Stimulated activated naive CD4-positive, alpha-beta T cell (primary cell): Measurements from ENCODE around the gene HOXB5.

Experiments used
- DNase-seq, 6 experiments: peaks; one replicate each; lab custom pipeline; 2025; lab: John Stamatoyannopoulos, UW

Gene HOXB5

DNA sequence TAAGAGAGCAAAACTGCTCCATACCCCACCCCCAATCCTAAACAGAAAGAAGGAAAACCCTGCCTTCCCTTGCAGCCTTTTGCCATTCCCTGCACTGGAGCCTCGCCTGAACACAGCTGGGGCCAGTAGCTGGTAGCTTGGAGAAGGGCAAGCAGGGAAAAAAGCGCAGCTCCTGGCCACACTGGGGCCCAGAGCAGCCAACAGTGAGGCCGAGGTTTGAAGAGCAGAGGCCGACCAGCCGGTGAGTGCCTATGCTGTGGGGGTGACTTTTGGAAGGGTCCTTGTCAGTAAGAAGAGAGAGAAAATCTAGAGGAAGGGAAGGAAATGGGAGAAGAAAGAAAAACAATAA is 35.8 kb upstream of the HOXB5 start:
- DNase-seq, result no peak

DNA sequence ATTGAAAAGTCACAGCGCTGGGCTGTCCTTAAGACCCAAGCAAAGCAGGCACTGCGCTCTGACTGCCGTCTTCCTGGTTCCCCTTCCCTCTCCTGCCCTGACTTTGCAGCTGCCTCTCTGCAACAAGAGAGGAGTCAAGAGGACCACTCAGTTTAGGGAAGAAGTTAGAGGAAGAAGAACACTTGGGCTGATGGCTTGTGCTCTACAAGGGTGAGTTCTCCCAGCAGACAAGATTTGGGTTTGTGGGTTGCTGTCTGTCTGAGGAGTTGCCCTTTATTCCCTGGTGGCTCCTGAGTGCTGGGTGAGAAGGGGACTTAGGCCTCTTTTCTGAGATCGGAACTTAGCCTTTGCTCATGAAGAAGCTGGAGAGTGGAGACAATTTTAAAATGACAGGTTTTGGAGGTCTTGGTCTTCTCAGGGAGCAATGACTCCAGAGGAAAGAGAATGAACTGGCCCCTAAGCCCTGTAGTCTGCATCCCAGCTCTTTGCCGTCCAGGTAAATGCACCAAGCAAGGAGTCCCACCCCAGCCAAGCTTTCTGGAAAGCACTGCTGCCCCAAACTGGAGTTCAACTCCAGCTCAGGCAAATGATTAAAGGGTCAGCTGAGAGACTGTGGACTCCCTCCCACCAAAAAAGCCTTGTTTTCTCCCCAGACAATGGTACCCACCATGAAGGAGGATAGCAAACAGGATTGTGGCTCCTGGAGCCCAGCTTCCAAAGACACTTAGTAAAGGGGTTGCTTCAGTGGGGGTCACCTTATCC is 35.3 kb upstream of the HOXB5 start:
- DNase-seq, result no peak

DNA sequence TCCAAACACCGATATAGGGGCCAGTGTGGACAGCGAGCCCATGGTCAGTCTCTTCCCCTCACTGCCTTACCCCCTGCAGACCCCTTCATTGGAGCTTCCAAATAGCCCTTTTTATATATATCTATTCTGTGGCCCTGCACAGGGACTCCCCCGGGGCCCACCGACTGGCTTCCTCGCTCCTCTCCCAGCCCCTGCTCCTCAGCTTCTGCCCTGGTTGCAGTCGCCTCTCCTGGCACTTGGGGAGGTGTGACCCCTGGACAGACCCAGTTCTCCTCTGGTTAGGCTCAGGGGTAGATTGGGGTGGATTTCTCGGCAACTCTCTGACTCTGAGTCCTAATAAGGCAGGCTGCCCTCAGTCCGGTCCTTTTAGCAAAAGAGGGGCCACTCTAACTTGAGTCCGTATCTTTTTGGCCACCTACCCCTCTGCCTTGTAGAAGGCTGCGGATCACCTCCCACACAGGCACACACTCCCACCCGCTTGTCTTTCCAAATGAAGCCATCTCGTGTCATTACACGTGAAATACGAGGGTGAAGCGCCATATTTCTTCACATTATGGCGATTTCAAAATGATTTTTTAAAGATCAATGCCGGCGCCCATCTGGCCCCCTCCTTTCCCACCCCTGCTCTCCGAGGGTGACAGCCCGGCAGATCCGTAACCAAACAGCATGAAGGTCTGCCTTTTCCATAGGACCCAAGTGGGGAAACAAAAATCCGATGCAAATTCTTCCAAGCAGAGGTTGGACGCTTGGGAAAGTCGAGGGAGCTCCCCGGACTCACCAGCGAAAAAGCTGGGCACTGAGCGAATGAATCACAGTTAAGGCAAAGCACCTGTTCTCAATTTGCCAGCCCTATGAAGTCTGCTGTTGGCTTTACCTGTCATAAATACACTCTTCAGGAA is 34.3 kb upstream of the HOXB5 start:
- no peak for DNase-seq

DNA sequence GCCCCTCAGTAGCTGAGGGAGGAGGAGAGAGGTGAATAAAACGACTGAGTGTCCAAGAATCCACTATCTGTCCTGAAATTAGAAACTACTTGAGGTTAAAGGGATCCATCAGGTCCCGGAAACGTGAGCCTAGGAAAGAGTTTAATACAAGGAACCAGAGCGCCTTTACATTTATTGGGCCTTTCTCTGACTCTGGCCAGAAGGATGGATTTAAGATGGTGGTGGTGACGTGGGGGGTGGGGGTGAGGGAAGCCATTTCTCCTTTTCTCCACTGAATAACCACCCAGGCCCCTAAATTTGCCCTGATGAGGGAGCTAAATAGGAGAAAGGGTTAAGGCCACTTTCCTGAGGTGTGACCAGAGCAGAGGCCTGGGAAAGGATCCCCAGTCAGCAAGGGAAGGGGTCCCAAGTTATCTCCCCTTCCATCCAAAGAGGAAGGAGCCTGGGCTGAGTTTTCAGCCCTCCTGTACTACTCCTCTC is 33.6 kb upstream of the HOXB5 start:
- DNase-seq, result no peak

DNA sequence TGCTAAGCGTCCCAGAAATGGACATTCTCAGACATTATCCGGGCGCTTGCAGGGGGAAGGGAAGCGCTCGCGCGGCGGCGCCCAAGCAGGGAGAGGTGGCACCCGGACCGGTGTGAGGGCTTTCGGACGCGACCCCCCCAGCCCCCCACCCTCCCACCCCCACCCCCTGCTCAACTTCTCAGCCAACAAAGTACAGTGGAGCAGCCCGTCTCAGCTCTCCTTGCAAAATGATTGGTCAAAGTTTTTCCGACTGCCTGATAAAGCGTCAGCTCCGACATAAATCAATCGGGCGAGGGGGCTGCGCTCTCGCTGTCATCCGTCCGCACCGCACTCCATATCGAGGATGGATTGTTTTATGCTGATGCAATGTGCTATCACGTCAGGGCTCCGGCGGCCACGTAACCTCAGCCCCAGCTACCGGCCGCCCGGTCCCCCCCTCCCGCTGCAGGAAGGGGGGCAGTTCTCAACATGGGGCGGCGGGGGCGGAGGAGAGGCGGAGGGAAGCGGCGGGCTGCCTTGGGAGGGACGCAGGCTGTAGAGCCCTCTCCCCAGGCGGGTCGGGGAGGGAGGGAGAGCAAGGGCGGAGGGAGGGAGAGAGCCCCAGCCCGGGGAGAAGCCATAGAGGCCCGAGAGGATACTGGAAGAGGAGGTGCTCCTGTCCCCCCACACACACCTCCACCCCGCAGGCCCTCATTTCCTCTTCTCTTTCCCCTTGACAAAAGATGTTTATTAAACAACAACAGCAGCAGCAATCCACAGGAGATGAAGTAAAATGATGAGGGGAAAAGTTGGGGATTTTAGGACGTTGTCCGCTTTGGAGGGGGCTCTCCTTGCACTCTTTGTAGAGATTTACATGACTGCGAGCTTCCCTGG is 32.9 kb upstream of the HOXB5 start, which contains the start of gene HOXB9:
Gene HOXB9, minus strand, starts transcription at position 114 of the 873 bp plus-strand sequence. Its CDS starts 89 bp downstream, at position 25.
- peak in 3 of 6 experiments; percentile 17 to 30 (median 25) for DNase-seq

DNA sequence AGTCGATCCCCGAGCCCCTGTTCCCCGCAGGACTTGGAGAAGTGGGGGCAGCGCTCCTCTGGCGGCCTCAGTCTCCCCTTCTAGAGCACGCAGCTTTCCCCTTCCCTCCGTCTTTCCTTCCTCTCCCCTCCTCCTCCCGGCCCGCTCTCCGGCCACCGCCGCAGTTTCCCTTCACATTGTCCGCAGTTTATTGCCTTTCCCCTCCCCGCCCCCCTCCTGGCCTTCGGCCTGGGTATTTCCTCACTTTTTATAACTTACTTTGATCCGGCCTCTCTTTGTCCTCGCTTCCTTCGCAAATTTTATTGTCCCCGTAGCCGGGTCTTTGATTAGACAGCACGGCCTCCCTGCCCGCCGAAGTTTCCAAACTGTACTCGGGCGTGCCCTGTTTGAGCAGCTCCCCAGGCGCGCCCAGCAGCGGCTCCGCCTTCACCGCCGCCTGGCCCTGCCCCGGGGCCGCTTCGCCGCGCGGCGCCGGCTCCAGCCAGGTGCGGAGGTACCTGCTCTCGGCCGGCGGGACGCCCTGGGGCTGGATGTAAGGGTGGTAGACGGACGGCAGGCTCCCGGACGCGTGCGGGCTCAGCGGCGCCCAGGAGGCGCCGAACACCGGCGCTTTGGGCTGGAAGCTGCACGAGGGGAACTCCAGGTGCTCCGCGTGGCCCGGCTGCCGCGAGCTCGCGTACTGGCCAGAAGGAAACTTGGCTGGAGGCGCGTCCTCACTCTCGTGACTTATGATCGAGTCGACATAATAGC is 32.1 kb upstream of the HOXB5 start:
- DNase-seq, result peak in 3 of 6 experiments; percentile 33 to 57 (median 44)

DNA sequence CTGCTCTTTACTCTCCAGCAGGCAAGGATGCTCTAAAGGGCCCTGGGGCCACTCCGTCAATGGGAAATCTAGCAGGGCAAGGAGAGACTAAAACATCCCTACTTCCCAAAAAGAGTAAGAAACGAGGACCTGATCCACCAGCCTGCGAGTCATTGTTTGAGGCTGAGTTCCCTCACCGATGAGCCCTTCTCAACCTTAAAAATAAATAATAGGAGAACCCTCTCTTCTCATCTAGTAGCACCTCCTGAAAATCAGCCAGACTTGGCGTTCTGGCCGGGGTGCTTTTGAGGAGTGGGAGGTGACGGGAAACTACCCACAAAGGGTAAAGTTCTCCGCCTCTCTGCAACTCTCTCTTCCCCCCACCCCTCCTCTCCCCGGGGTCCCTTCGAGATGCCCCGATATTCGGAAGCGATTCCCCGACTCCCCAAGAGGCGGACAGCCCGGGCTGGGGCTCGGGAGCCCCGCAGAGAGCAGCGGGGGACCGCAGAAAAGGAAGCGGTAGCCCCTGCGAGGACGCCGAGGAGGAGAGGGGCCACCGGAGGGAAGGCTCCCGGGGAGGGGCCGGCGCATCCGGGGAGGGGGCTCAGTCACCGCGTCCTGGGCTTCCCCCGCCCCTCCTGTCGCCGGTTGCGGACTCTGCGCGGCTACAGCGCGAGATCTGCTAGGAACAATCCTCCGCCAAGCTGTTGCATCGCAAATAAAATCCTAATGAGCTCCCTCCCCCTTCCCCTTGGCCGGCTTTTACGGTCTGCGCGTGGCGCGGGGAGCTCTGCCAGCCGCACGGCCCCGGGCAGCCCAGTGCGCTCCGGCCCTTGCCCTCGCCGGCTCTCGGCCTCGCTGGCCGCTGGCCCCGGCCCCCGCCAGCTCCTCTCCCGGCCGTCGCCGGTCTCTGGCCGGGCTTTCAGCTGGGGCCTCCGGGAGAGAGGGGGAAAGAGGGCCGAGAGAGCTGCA is 31.2 kb upstream of the HOXB5 start:
- peak in 1 of 6 experiments; percentile 29 for DNase-seq

DNA sequence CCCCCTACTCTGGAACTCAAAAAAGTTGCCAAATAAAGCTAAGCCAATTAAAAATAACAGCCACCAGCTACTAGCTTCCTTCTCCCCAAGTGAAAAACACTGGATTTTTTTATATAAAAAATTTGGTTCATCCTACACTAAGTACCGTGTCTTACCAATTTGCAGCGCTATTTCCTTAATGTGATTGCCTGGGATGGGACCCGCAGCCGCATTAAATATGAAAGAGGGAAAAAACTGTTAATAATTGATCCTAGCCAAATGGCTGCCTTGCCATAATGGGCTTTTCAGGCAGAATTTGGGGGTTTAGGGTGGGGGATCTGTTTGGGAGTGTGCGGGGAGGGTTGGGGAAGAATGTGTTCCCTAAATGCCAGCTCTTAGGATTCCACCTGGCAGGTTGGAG is 30.5 kb upstream of the HOXB5 start:
- DNase-seq, result no peak

DNA sequence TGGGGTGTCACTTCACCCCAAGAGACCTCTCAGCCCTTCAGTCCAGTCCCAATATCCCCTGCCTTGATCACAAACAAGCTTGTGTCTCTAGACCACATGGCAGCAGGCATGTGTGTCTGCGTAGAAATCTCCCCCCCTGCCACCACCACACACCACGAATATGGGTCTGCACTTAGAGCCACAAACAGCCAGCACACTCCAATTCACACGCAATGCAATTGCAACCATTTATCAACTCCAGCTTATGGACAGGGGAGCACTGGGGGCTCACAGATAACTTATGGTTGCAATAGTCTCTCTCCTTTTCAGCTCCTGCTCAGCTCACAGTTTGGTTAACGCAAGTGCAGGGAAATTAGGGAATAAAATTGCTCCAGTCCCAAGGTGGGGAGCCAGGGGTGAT is 30.0 kb upstream of the HOXB5 start:
- DNase-seq, result no peak

DNA sequence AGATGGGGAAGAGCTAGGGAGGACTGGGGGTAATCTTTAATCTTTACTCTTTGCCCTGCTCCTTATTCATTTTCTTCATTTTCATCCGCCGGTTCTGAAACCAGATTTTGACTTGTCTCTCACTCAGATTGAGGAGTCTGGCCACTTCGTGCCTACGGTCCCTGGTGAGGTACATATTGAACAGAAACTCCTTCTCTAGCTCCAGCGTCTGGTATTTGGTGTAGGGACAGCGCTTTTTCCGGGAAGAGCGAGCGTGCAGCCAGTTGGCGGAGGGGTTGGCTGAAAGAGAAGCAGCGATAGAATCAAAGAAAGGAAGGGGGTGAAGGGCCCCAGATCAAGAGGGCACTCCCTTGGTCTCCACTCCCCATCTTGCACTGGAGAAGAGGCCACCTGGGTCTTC is 29.3 kb upstream of the HOXB5 start:
- DNase-seq, result no peak

DNA sequence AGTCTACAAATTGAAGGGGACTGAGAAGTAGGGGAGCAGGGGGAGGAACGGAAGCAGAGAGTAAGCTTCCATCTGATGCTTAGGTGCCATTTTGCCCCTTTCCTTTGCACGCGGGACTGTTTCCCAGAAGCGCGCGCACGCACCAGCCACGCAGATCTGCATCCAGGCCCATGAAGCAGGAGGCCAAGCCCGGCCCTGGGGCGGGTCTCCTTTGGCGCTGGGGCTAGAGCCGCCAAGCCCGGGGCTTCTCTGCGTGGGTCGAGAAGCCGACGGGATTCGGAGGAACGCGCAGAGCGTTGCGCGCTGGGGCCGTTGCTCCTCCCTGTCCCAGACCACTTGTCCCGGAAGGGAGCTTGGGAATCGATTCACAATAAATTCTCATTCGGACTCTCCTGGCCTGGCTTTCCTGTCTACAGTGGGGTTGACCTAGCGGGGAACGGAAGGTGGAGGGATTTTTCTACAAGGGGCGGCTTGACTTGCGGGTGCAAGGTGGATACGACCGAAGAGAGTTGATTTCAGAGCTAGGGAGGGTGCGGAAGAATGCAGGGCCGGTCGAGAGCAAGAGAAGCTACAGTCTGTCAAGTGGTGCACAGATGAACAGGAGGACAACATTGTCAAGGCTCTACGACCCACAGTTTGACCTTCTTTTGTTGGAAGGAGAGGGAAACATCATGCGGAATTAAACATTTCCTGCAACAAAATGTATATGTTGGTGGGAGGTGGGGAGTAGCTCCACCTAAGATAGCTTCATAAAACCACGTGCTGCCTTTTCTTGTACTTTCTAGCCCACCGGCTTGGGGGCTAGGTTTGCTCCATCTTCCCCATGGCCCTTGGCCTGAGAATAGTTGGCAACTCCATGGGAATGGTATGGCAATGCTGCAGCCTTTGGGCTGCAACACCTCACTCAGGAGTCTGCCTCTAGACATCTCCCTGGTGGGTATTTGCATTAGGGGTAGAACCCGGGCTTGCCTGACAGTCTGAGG is 28.1 kb upstream of the HOXB5 start:
- no peak for DNase-seq

DNA sequence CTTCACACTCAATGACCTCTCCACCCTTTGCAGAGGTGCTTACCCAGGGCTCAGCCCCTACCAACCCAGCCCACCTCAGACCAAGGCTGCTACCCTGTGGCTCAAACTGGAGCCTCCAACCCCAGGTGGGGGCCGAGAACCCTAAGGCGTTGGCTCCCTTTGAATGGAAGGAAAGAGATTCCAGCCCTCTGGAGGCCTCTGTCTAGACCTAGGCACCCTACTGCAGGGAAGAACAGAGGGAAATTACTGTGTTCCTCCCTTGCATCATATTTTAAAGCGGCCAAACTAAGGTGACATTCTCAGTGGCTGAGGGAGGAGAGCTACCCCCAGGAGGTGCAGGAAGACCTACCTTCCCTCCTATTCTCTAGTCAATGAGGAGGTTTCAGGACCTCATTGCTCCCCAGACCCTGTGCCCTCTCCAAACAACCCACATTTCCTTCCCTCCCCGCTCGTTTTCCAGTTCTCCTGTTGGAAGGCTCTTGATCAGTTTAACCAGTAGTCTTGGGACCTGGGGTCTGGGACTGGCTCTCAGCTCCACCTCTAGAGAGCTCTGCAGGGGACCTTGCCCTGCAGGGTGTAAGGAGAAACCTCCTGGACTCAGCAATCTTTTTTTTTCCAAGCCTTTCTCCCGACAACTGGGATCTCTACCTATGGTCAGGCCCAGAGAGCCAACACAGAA is 27.0 kb upstream of the HOXB5 start:
- no peak for DNase-seq

DNA sequence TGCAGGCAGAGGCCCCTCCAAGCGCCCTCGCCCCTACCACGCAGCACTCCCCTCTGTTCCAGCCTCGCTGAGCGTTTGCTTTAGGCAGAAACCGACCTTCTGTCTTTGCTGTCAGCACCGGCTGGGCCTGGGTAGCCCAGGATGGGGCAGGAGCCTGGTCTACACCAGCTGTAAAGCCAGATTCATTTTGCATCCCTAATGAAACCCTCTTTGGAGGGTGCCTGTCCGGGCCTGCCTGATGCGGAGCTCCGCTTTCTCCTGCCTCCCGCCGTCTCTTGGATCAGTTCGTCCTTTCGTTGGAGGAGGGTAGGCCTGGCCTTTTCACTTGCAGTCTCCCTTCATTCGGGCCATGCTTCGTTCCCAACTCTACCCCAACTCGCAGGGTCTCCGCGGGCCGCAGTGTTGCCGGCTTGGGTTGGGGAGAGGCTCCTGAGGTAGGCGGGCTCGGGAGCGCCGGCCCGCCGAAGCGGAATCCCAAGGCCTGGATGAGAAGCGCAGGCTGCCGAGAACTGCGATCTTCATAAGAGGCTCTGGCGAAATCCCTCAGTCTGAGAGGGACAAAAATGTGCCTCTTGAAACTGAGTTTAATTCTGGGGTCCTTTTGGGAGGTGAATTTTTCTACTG is 26.4 kb upstream of the HOXB5 start:
- peak in 1 of 6 experiments; percentile 10 for DNase-seq

DNA sequence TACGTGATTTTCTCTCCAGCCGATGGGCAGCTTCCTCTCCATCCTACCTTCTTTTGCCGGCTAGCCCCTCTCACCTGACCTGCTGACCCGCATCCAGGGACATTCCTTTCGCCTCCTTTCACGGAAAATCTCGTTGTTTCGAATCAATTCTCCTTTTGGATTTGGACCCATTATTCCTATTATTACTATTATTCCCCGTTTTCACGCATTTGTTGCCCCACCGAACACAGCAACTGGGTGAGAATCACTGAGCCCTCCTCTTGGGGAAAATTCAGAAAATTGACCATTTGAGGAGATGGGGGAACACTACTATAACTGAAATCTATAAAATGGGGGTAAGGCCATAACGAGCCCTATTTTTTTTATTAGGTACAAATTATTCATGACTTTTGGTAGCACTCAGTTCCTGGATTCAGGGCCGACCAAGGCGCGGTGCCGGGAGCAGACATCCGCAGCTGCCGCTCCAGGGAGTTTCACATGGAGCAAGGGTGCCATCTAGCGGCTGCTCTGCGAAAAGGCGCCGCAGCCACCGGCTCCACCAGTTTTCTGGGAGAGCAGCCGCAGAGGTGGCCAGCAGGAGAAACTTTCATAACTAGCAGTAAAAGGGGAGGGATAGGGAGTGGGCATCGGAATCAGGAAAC is 24.8 kb upstream of the HOXB5 start:
- DNase-seq, result peak; percentile 54 to 84 (median 74)

DNA sequence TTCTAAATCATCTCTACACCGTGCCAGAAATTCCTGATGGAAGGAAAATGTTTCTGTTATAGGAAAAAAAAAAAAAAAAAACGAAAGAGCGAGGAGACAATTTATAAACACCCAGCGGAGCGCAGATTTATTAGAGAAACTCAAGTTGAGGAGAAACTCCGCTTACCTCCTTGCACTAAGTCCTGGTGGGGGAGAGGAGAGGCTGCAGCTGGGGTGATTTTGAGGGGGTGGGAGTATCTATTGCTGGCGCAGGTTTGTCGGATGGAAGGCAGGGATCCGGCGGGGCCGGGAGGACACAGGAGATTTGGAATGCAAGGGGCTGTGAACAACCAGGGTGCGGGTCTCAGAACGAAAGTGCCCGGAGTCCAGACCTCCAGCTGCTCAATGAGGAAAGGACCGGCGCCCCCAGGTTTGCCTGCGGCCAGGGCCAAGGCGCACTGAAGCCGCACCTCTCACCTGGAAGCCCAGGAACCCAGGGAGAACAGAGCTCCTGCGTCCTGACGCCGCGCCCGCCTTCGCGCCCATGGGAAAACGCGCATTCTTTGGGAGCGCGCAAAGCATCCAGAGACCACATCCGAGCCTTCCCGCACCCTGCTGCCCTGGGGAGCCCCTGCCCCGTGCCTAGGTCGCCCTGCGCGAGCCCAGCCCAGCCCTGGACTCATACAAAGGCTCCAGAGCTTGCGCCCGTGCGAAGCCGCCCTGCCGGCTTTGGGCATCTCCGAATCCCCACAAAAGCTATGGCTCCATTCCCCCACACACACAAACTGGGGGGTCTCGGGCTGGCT is 24.1 kb upstream of the HOXB5 start:
- no peak for DNase-seq

DNA sequence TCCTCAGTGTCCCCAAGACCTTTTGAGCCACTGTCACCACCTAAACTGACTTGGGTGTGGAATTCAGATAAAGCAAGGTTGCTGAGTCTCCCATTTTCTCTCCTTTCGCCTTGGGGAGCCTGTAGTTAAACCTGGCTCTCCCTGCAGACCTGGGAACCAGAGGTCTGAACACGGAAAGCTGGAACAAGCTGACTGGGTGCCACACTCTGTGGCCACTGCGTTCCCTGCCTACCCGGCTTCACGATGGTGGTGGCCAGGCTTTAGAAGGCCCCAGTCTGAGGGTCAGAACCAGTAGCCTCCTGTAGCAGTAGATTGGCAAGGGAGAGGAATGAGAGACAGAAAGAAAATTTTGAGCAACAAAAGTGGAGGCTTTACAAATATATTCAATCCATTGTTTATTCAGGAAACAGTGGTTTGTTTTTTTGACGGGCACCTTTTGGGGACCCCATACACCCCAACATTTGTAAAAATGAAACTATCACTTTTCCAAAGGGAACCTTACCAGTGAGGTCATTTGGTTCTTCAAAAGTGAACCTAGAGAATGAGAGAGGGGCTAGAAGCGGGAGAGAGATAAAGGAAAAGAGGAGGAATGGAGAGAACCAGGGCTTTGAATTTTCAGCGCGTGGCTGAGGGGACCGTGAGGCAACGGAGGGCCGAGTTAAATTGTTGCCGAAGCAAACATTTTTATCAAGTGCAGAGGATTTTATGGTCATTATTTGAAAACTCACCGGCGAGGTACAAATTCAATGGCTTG is 23.3 kb upstream of the HOXB5 start:
- no peak for DNase-seq
